ENCODE measurements around the gene DDX42.
A peak's percentile ranks its signal among the peaks of the same experiment; 100 is the strongest.

The DDX42 gene

DNA sequence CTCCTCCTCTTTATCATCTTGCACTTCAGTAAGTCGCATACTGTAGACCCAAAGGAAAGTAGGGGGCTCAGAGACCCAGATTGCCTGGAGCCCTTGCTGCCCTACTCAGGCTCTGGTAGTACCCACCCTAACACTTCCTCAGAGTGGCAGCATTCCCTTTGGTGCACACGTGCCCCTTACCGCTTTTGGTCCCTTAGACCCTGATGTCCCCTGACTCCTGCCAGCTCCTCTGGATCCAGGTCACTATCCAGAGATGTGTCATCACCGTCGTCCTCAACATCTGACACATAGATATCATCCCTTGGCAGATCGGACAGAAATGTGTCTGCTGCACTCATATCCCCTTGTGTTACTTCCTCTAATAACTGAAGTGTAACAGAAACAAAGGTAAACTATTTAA lies 47.8 kb downstream of the DDX42 start:
- no peak for DNase-seq (ENCODE audit: low spot score)

- no peak for DNase-seq (ENCODE audit: low spot score)
These were observed 48.6 kb downstream of the DDX42 start for GRCh38 chr17:63822537-63822936.

GRCh38 chr17:63823659-63824331 lies 49.8 kb downstream of the DDX42 start:
- no peak for DNase-seq (ENCODE audit: low spot score)

- no peak for DNase-seq (ENCODE audit: low spot score)
These were observed 50.4 kb downstream of the DDX42 start for GRCh38 chr17:63824362-63824761.

DNA sequence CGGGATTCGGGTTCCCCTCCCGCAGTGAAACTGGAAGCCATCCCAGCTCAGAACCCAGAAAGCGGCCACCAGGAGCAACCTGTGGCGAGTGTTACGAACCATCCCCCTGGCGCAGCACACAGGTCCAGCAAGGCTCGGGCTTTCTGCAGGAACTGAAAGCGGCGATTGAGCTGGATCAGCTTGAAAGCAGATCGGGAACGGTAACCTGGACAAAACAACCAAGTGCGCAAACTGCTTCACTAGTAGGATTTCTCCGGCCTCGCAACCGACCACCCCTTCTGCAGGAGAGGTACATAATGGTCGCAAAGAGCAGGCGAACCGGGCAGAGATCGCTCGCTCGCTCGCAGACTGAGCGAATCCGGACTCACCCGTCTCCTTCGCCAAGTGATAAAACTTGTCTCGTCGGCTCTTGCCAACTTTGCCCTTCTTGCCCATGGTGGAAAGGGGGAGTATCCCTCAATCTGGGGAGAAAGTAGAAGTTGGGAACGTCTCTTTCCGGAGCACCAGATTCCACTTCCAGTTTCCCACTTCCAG lies 52.6 kb downstream of the DDX42 start:
- DNase-seq (ENCODE audit: low spot score) = no peak

DNA sequence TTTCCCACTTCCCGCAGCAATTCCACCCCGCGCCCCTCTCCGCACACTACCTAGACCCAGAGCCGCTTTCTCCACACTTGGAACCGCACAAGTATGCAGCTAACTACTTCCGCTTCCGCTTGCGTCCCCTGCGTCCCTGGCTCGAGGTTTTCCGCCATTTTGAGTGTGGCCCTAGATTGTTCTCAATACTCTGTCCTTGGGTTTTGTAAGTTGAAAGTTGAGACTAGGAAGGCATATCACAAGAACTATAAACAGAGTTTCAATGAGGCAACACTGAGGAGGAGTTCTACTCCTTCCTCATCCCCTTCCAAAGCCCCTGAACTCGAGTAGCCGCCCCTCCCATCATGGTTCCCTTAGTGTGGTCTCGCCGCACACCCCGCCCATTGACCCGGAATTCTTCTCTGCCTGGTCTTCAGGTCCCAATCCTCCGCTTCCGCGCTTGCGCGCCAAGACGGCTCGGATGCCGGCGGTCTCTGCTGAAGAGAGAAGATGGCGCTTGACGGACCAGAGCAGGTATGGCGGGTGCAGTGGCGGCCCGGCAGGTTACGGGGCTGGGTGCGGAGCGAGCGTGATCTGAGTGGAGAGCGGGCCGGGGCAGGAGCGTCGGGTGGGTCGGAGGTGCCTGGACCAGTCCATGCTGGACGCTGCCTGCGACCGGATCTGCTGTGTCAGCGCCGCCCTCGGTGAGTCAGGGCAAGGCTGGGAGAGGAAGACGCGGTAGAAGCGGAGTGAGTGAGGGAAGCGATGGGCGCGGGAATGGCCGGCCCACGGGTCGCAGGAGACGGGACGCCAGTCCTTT lies 53.2 kb downstream of the DDX42 start, which contains the start of the genes FTSJ3 and PSMC5:
Gene FTSJ3 (minus strand): TSS at position 662 of the 799 bp plus-strand sequence. CDS start 761 bp downstream, outside the sequence.
Gene PSMC5 (plus strand): TSS at position 430 of the 799 bp plus-strand sequence. CDS start 60 bp downstream, at position 490.
- DNase-seq (ENCODE audit: low spot score) = peak; percentile 95

- no peak for DNase-seq (ENCODE audit: low spot score)
These were observed 53.8 kb downstream of the DDX42 start for GRCh38 chr17:63827801-63828221.

DNA sequence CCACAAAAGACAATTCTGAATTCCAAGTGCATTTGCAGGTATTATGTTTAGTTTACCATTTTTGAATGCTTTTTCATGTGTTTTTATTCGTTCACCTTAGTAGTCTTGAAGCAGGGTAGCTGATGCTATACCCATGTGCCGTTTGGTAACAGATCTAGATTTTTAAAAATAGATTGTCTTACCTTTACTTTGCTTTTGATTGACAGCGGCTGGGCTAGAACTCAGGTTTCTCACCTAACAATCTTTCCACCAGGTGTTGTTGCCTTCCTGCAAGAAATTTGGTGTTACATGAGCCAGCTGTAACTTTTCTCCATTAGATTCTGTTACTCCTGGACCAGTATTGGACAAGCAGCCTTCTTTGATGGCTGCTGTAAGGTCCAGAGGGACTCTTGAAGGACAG lies 55.0 kb downstream of the DDX42 start:
- DNase-seq (ENCODE audit: low spot score) = no peak

GRCh38 chr17:63830278-63830677 lies 56.3 kb downstream of the DDX42 start:
- DNase-seq (ENCODE audit: low spot score) = no peak

DNA sequence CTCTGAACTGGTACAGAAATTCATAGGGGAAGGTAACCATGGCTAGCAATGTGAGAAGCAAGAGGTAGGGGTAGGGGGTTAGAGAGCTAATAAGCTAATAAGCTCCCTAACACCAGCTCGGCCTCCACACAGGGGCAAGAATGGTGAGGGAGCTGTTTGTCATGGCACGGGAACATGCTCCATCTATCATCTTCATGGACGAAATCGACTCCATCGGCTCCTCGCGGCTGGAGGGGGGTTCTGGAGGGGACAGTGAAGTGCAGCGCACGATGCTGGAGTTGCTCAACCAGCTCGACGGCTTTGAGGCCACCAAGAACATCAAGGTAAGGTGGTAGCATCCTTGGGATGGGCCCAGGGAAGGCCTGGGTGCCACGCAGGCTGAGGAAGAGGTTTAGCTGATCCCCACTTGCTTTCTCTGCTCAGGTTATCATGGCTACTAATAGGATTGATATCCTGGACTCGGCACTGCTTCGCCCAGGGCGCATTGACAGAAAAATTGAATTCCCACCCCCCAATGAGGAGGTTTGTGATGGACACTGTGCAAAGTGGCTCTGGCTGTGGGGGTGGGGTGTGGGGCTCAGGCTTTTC lies 57.0 kb downstream of the DDX42 start:
- DNase-seq (ENCODE audit: low spot score) = no peak

- DNase-seq (ENCODE audit: low spot score) = no peak
These were observed 57.5 kb downstream of the DDX42 start for GRCh38 chr17:63831505-63831904.

DNA sequence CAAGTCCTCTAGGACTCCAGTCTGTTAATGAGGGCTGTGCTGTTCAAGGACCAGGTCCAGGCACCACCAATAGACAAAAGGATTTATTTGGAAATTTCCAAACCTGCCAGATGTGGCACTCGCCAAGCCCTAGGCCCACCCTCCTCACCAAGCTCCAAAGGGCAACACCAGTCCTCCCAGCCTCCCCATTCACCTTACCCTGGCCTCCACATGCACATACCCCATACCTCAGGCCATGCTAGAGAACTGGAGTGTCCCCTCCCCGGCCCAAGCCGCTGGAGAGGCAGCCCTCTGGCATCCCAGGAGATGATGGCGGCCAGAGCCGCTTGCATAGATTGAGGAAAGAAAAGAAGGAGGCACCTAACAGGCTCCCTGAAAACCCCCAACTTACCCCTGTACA lies 58.0 kb downstream of the DDX42 start:
- DNase-seq (ENCODE audit: low spot score) = no peak

DNA sequence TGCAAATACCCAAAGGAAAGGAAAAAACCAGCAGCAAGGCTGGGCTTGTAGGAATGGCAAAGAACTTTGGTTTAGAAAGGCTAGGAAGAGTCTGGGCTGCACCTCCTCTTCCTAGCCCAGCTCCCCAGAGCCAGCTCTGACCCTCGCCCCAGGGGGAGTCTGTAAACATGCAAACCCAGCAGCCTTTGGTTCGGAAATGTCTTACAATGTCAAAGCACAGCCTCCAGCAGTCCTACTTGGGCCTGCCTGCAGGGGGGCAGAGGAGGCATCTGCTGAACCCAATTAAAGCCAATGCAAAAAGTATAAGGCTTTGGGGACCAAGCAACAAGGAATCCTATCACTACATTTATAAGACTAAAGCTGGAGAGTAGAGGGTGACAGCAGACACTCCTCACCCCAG lies 58.5 kb downstream of the DDX42 start:
- no peak for DNase-seq (ENCODE audit: low spot score)

DNA sequence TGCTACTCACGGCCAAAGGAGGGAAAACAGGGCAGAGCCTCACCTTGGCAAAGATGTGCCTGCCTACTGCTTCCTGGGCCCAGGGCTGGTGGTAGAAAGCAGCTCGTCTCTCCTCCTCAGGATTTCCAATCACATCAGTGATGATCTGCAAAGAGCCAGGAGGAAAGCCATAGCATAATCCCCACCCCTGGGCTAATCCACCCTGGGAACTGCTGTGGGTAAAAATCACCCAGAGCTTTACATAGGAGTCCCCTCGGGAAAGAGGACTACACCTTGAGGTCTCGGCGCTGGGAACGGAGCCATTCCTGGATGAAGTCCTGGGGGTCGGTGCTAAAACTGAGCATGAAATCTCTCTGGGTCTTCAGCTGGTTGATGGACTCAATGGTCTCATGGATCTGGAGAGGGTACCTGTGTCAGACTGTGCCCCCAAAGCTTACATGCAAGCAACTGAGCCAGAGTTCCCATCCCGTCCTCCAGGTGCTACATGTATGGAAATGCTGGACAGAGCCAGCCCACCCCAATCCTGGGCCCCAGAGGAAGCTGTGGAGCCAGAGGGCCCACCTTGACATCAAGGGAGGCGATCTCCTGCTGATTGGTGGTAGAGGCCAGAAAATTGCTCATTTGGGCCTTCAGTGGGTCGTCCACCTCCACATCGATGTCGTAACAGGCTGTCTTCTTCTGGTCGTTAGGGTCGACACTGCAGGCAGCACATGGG lies 59.2 kb downstream of the DDX42 start:
- DNase-seq (ENCODE audit: low spot score) = no peak

DNA sequence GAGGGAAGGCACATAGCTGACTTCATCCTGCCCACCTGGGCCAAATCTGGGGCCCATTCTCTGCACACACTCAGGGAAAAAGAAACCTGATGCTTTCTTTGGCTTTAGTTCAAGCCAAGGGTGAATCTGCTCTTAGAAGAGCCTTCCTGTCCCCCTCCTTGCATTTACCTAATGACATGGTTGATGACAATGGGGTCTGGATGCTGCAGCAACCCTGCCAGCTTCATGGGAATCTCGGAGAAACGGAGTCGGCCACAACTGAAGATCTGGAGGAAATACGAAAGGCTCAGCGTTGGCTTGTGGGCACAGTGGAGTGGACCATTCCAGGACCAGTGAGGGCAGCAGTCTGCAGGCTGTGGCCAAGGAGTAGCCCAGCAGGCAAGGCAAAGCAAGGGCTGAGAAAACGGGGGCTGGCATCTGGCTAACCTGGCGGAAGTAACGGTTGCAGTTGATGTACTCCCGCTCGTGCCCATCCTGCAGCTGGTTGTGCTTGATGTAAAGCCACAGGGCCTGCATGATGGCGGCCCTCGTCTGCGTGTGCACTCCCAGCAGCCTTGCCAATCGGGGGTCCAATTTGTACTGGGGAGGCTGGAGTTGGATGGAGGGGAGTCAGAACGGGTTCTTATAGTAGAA lies 59.9 kb downstream of the DDX42 start:
- DNase-seq (ENCODE audit: low spot score) = no peak

GRCh38 chr17:63834431-63835166 lies 60.6 kb downstream of the DDX42 start:
- DNase-seq (ENCODE audit: low spot score) = peak; percentile 58

DNA sequence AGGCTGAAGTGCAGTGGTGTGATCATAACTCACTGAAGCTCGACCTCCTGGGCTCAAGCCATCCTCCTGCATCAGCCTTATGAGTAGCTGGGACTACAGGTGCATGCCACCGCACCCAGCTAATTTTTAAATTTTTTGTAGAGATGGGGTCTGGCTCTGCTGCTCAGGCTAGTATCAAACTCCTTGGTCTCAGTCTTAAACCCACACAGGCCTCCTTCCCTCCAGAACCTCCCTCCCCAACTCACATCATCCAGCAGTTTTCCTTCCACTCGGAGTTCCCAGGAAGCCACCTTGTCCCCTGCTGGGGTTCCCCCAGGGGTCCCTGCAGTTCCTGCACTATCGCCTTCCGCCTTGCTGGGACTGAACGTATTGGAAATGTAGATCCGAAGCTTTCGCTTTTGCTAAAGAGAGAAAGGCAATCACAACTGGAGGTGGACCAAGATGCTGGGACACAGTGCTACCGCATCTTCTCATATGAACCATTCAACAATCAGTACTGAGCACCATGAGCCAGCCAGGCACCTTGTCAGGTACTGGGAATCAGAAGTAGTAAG lies 61.3 kb downstream of the DDX42 start:
- DNase-seq (ENCODE audit: low spot score) = no peak

DNA sequence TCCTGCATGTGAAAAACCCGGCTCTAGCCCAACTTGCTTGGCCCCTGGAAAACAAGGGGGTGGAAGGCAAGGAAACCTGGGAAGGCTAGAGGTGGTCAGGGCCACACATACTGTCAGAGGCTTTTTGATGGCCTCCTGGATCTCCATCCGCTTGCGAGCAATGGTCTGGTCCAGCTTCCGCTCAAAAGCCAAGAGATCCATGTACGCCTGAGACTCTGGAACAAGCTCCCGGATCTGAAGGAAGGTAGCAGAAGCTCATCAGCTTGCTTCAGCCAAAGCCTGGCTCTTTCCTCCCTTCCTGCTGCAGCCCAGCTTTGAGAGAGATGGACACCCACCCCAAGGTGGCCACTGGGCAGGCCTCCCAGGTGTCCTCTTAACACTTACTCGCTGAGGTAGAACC lies 62.8 kb downstream of the DDX42 start:
- no peak for DNase-seq (ENCODE audit: low spot score)

DNA sequence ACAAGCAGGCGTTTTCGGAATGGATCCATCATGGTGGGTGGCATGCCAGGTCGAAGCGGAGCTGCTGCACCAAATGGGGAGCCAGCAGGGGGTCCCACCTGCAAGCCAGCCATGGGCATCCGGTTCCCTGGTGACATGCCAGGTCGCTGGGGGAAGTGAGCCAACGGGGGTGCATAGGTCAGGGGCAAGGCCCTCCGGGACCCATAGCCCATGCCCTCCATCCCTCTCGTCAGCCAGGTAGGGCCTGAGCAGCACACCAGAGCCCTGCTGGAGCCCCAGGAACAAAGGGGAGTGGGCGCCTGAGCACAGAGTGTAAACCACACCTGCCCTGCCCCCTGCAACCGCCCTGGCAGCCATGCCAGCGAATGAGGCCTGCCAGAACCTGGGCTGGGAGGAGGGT lies 63.5 kb downstream of the DDX42 start:
- DNase-seq (ENCODE audit: low spot score) = no peak

- no peak for DNase-seq (ENCODE audit: low spot score)
These were observed 64.1 kb downstream of the DDX42 start for GRCh38 chr17:63837962-63838600.
